ENCODE data around the gene RANBP1.

RANBP1 gene

DNA sequence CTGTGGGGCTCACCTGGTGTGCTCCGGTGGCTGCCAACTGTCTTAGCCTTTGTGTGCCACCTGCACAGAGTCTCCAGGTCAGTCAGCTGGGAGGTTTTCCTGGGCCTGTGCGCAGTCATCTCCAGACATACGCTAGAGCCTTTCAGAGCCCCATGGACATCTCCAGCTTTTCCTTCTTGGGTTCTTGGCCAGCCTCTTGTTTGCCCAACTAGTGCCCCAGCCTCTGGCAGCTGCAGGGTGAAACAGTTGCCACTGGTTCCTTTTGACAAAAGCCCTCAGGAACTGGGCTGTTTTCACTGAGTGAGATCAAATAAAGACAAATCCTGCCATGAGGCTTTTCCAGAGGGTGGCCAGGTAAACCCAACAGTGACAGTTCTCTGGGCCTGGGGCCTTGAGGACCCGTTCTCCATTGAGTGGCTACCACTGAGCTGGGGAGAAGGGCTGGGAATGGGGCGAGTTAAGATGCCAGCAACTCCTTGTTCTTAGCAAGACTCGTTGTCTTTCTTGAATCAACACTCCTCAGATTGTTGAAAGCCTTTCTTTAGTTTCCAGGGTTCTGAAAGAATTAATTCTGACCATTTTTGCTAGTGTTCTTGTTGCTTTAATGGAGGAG is 16.7 kb upstream of the RANBP1 start:
- H3K36me3 ChIP-seq (ENCODE audit: insufficient read depth, low read length), result peaks cover 21% of the 10 kb centered on the region
- peaks cover 8% of the 10 kb centered on the region for H3K79me2 ChIP-seq (ENCODE audit: control insufficient read depth, insufficient read depth, low read length, unreplicated experiment)
- no peak overlapping the region for H3K4me3 ChIP-seq (ENCODE audit: low read depth, low read length)
- H2AFZ ChIP-seq (ENCODE audit: low read length, unreplicated experiment), result no peak overlapping the region
- no peak overlapping the region for H3K27ac ChIP-seq (ENCODE audit: low read depth, low read length)
- no peaks in the 10 kb centered on the region for H3K4me1 ChIP-seq (ENCODE audit: control insufficient read depth, insufficient read depth, low read length, unreplicated experiment)
- H3K27me3 ChIP-seq (ENCODE audit: insufficient read depth, low read length), result no peaks in the 10 kb centered on the region

DNA sequence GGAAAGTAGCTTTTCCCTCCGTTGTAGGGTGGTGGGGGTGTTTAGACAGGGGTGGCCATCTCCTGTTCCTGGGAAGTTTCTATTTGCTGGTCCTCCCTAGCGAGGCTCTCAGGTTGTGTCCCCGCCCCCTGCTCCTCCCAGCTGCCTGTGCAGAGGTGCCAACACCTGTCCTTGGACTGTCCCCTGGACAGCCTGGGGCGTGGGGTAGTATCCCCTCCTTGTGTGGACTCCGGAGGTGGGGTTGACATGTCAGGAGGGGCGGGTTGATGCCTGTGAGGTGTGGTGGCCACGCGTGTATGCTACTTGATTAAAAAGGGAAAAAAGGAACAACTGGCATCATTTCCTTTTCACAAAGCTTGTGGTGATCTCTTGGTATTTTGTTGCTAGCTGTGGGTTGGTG is 14.3 kb upstream of the RANBP1 start:
- Histone ChIP-seq H3K4me1 (ENCODE audit: control insufficient read depth, insufficient read depth, low read length, unreplicated experiment) (no peaks in the 10 kb centered on the region), H3K27ac (ENCODE audit: low read depth, low read length) (no peak overlapping the region), H3K79me2 (ENCODE audit: control insufficient read depth, insufficient read depth, low read length, unreplicated experiment) (peaks cover 10% of the 10 kb centered on the region), H3K27me3 (ENCODE audit: insufficient read depth, low read length) (no peaks in the 10 kb centered on the region), H3K4me3 (ENCODE audit: low read depth, low read length) (no peak overlapping the region), H2AFZ (ENCODE audit: low read length, unreplicated experiment) (no peak overlapping the region), H3K36me3 (ENCODE audit: insufficient read depth, low read length) (peaks cover 11% of the 10 kb centered on the region)

DNA sequence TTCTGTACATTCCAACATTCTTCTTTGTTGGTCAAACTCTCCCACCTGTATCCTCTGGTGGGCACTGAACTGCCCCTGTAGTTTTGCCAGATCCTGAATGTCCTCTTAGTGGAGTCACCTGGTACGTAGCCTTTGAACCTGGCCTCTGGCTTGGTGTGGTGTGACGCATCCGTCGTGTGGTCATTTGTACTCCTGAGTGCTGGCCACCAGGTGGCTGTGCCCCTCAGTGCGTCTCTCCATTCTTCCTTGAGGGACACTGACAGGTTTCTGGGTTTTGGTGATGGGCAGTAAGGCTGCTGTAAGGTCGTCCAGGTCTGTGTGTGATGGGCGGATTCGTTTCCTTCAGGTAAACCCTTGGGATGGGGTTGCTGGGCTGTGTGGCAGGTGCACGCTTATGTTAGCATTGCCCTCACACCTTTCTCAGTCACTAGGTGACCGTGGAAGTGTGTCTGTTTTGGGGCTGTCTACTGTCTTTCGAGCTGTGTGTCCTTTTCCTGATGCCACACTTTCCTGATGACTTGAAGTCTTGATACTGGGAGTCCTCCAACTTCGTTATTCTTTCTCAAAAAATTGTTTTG is 13.6 kb upstream of the RANBP1 start:
- H3K4me1 ChIP-seq (ENCODE audit: control insufficient read depth, insufficient read depth, low read length, unreplicated experiment), result no peaks in the 10 kb centered on the region
- H3K79me2 ChIP-seq (ENCODE audit: control insufficient read depth, insufficient read depth, low read length, unreplicated experiment), result peaks cover 7% of the 10 kb centered on the region

DNA sequence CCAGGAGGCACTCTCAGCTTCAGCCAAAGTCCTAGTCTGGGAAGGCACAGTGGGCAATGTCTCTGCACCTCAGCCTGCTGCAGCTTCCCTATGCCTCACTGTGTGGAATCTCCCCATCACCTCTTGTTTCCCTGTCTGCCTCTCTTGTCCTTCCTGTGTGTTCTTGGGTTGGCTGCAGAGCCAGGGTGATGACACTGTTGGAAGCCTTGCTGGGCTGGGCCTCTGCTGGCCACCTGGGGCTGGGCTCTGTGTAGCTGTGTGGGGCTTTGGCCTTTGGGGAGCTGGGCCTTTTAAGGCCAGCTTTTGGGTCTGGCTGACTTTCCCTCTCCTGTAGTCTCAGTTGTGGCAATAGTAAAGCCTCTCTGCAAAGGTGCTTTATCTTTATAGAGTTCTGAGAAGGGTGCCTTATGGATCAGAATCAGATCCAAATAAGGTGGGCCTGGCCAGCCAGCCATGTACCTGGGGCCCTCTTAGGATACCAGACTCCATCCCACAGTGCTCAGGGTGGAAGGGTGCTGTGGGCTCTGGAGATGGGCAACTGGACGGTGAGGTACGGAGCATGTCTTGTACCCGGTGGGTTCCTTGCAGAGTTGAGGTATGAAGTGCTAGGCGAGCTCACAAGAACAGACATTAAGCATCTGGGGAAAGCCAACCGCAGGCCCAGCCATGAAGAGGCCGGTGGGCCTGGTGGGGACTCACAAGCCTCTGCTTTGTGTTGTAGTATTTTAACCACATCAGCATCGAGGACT is 10.3 kb upstream of the RANBP1 start:
- Histone ChIP-seq H2AFZ (ENCODE audit: low read length, unreplicated experiment) (no peak overlapping the region), H3K4me1 (ENCODE audit: control insufficient read depth, insufficient read depth, low read length, unreplicated experiment) (no peaks in the 10 kb centered on the region), H3K27ac (ENCODE audit: low read depth, low read length) (no peak overlapping the region), H3K27me3 (ENCODE audit: insufficient read depth, low read length) (no peaks in the 10 kb centered on the region), H3K4me3 (ENCODE audit: low read depth, low read length) (no peak overlapping the region), H3K36me3 (ENCODE audit: insufficient read depth, low read length) (no peaks in the 10 kb centered on the region), H3K79me2 (ENCODE audit: control insufficient read depth, insufficient read depth, low read length, unreplicated experiment) (peaks cover 7% of the 10 kb centered on the region)

More for the DNA sequence above, 13.6 kb upstream of the RANBP1 start:
- Histone ChIP-seq H3K27ac (ENCODE audit: low read depth, low read length) (no peak overlapping the region), H3K27me3 (ENCODE audit: insufficient read depth, low read length) (no peaks in the 10 kb centered on the region), H3K36me3 (ENCODE audit: insufficient read depth, low read length) (peaks cover 4% of the 10 kb centered on the region; the same call in 1 of the 2 replicates), H3K4me3 (ENCODE audit: low read depth, low read length) (no peak overlapping the region), H2AFZ (ENCODE audit: low read length, unreplicated experiment) (no peak overlapping the region)

DNA sequence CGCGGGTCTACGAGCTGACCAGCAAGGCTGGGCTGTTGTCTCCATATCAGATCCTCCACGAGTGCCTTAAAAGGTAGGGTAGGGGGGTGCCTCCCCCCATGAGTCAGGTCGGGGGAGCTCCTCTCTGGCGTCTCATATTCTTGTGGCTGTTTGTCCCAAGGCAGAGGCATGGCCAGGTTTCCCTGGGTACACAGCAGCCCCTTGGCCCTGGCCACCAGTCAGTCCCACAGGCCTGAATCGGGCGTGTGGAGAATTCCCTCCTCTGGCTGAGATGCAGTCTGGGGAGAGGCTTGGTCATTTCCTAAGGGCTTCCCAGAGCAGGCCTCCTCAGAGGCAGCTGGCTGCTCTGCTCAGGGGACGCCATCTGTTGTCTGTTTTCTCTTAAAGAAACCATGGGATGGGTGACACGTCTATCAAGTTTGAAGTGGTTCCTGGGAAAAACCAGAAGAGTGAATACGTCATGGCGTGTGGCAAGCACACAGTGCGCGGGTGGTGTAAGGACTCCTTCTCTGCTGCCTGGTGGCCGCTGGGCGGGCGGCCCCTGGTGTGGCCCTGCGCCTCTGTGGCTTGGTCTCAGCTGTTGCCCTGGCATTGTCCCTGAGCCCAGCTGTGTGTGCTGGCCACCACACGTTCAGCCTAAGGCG is 9.6 kb upstream of the RANBP1 start:
- Histone ChIP-seq H3K36me3 (ENCODE audit: insufficient read depth, low read length) (no peaks in the 10 kb centered on the region), H3K4me1 (ENCODE audit: control insufficient read depth, insufficient read depth, low read length, unreplicated experiment) (no peaks in the 10 kb centered on the region), H2AFZ (ENCODE audit: low read length, unreplicated experiment) (no peak overlapping the region), H3K79me2 (ENCODE audit: control insufficient read depth, insufficient read depth, low read length, unreplicated experiment) (peaks cover 7% of the 10 kb centered on the region), H3K27ac (ENCODE audit: low read depth, low read length) (no peak overlapping the region), H3K27me3 (ENCODE audit: insufficient read depth, low read length) (no peaks in the 10 kb centered on the region), H3K4me3 (ENCODE audit: low read depth, low read length) (no peak overlapping the region)

DNA sequence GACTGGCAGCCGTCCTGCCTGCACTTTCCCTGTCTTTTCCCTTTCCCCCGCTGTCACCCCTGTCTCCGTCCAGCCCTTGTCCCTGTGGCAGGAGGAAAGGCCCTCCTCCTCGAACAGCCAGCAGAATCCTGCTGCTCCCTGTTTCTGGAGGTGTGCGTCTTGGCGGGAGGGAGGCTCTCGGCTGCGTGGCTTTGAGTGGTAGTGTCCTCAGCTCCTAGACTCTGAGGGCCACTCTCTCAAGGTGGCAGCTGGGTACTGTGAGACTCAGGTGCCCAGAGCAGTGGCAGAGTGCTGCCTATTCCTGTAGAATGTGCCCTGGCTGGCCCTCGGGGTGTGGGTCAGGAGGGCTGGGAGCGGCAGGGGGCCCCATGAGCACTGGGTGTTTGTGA is 9.1 kb upstream of the RANBP1 start:
- Histone ChIP-seq H3K4me3 (ENCODE audit: low read depth, low read length) (no peak overlapping the region), H3K4me1 (ENCODE audit: control insufficient read depth, insufficient read depth, low read length, unreplicated experiment) (no peaks in the 10 kb centered on the region), H3K79me2 (ENCODE audit: control insufficient read depth, insufficient read depth, low read length, unreplicated experiment) (peaks cover 7% of the 10 kb centered on the region), H3K27ac (ENCODE audit: low read depth, low read length) (no peak overlapping the region), H3K27me3 (ENCODE audit: insufficient read depth, low read length) (no peaks in the 10 kb centered on the region), H2AFZ (ENCODE audit: low read length, unreplicated experiment) (no peak overlapping the region), H3K36me3 (ENCODE audit: insufficient read depth, low read length) (no peaks in the 10 kb centered on the region)

DNA sequence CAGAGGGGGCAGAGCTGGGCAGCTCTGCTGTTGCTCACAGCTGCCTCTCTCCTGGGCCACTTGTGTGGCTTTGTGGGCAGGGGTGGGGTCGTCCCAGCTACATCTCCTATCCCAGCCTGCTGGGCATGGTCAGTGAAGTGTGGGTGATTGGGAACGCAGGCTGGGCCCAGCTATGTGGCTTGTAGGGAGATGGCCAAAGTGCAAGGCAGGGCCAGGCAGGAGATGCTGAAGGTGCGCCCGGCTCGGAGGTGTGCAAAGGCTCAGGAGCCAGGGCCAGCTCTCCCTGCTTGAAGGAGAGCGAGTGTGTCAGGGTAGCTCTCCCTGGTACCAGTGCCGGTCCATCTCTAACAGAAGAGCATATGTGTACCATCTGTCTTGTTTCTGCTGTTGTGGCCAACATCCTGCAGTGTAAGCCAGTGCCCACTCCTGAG is 8.4 kb upstream of the RANBP1 start:
- Histone ChIP-seq H3K27ac (ENCODE audit: low read depth, low read length) (no peak overlapping the region), H3K36me3 (ENCODE audit: insufficient read depth, low read length) (no peaks in the 10 kb centered on the region), H3K4me1 (ENCODE audit: control insufficient read depth, insufficient read depth, low read length, unreplicated experiment) (no peaks in the 10 kb centered on the region), H3K27me3 (ENCODE audit: insufficient read depth, low read length) (no peaks in the 10 kb centered on the region), H2AFZ (ENCODE audit: low read length, unreplicated experiment) (no peak overlapping the region), H3K4me3 (ENCODE audit: low read depth, low read length) (no peak overlapping the region), H3K79me2 (ENCODE audit: control insufficient read depth, insufficient read depth, low read length, unreplicated experiment) (peaks cover 7% of the 10 kb centered on the region)

DNA sequence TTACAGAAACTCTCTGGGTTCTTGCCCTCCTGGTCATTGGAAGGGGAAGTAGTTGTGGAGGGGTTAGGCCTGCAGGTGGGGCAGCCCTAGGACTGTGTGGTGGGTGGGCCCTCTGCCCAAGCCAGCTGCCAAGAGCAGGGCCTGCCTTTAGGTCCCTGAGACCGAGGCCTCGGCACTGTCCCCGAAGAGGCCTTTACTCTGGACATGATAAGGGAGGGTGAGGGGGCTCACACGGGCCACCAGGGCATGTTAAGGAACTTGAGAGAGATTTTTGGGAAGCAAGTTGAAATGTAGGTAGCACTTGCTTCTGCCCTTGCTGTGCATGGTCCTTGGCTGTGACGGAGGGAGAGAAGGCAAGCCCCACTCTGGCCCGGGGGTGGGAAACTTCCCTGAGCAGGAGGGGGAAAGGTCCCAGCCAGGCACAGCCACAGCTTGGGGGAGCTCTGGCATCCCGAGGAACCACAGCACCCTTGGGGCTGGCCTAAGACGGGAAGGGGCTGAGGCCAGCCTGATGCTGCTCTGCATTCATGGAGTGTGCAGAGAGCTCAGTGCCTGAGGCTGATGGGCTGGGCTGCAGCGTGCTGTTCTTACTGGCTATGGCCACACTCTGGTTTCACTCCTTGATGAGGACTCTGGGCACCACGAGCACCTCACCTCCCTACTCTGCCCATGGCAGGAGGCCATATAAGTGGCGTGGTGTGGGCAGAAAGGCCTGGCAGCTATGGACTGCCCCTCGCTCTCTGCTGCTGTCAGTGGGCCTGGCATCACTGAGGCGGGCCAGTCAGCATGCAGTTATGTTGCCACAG is 7.8 kb upstream of the RANBP1 start:
- no peak overlapping the region for H3K4me3 ChIP-seq (ENCODE audit: low read depth, low read length)
- H3K79me2 ChIP-seq (ENCODE audit: control insufficient read depth, insufficient read depth, low read length, unreplicated experiment), result peaks cover 7% of the 10 kb centered on the region
- H3K36me3 ChIP-seq (ENCODE audit: insufficient read depth, low read length), result no peaks in the 10 kb centered on the region
- no peak overlapping the region for H2AFZ ChIP-seq (ENCODE audit: low read length, unreplicated experiment)
- no peaks in the 10 kb centered on the region for H3K4me1 ChIP-seq (ENCODE audit: control insufficient read depth, insufficient read depth, low read length, unreplicated experiment)
- H3K27ac ChIP-seq (ENCODE audit: low read depth, low read length), result no peak overlapping the region
- no peaks in the 10 kb centered on the region for H3K27me3 ChIP-seq (ENCODE audit: insufficient read depth, low read length)

DNA sequence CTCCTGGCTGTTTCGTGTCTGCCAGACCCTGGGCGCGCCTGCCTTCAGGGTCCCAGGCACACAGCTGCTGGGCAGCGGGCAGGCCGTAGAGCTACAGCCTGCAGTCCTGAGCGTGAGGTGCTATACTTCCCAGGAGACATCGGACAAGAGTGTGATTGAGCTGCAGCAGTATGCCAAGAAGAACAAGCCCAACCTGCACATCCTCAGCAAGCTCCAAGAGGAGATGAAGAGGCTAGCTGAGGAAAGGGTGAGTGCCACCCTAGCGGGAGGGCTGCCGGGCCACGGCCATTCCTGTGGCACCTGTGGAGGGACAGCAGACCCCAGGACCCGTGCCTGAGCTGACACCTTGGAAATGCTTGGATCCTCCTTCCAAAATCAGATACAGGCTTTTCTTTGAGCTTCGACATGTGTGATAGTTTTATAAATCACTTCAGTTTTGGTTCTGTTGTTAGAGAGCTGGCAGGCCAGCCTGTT is 7.1 kb upstream of the RANBP1 start:
- Histone ChIP-seq H3K27ac (ENCODE audit: low read depth, low read length) (no peak overlapping the region), H3K4me1 (ENCODE audit: control insufficient read depth, insufficient read depth, low read length, unreplicated experiment) (no peaks in the 10 kb centered on the region), H3K36me3 (ENCODE audit: insufficient read depth, low read length) (no peaks in the 10 kb centered on the region)

More for the DNA sequence above, 7.1 kb upstream of the RANBP1 start:
- H2AFZ ChIP-seq (ENCODE audit: low read length, unreplicated experiment), result no peak overlapping the region
- H3K4me3 ChIP-seq (ENCODE audit: low read depth, low read length), result no peak overlapping the region
- H3K79me2 ChIP-seq (ENCODE audit: control insufficient read depth, insufficient read depth, low read length, unreplicated experiment), result peaks cover 3% of the 10 kb centered on the region
- H3K27me3 ChIP-seq (ENCODE audit: insufficient read depth, low read length), result no peaks in the 10 kb centered on the region
